GM06990 (cell line): Measurements from ENCODE around the gene EML1.

Experiments used
- DNase-seq: peaks from one replicate; pipeline ENCODE4 v3.0.0-alpha.2; 2011; ENCODE audit not compliant: insufficient read length; ENCODE audit errors: extremely low read depth
- H3K27me3 ChIP-seq: replicated peaks from 2 replicates; pipeline ENCODE4 v1.6.0; 2011; ENCODE audit warnings: low read length; ENCODE audit not compliant: control insufficient read depth, insufficient read depth
- H3K36me3 ChIP-seq: 2 replicates; pipeline ENCODE4 v1.5.1; 2011; ENCODE audit warnings: low read length; ENCODE audit not compliant: control insufficient read depth, insufficient read depth
- H3K4me3 ChIP-seq: replicated peaks from 2 replicates; pipeline ENCODE4 v1.5.1; 2011; ENCODE audit warnings: low read depth, mild to moderate bottlenecking, control low read depth, low read length
- TF ChIP-seq, protein P1 (sequence below): IDR thresholded peaks from 2 replicates; pipeline ENCODE4 v1.5.1; 2011; ENCODE audit warnings: low read length, control low read depth, mild to moderate bottlenecking, inconsistent platforms; ENCODE audit not compliant: insufficient read depth, poor library complexity, severe bottlenecking

Gene EML1

DNA sequence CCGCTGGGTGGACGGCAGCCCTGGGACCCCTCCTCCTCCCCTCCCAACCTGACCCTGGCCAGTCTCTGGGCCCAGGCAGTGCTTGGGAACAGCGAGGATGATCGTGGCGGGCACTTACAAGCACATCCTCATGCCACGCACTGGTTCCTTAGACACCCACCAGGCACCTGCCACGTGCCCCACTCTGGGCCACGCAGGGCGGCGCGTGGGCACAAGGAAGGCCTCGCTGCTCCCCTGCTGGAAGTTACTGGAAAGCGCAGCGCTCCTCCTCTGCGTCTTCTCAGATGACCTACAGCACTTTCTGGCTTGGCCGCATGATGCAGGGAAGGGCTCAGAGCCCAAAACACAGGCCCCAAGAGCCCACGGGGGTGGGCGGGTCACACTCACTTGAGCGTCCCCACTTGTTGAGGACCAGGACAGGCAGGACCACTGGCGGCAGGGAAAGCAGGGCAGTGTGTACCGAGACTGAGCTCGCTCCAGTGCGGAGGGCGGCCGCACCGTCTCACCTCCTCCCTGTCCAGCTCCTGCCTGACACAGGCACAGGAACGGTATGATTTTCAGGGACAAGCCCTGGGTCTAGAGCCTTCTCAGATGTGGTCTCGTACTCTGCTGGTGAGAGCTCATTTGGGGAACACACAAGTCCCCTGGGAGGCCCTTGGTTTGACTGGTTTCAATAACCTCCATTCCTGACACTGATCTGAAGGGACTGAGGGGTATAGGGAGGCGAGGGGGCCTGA lies 143.7 kb downstream of the EML1 start:
- Histone ChIP-seq H3K27me3 (no peaks in the 10 kb centered on the region; the same call in 1 of the 2 replicates), H3K4me3 (no peak overlapping the region)

DNA sequence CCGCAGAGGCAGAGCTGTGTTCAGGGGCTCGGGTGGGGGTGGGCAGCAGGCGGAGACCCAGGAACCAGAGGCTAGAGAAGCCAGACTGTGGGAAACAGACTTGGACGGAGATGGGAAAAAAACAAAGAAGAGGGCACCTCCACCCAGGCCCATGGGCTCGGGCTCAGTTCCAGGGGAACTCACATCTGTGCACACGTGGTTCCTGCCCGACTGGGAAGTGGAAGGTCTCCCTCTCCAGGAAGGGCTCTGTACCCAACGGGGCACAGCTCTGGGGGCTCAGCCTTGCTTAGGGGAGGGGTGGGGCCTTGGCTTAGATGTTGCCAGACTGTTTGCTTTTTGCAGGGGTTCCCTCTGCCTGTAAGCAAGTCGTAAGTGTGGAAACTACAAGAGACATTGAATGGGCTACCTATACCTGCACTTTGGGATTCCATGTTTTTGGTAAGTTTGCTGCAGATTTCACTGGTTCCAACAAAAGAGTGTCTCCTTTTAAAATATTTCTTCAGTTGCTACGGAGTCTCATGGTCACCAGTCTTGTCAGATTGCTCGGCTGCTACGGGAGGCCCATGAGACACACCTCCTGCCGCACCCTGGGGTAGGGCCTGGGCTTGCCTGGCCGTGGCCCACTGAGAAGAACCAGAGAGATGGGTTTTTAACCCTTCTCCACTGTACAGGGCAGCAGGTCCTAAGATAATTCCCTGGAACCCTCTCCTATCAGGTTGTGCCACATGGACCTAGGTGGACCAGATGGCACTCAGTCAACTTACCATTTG lies 144.4 kb downstream of the EML1 start:
- no peak for DNase-seq

More for the DNA sequence above, 143.7 kb downstream of the EML1 start:
- H3K36me3 ChIP-seq, result no peaks in the 10 kb centered on the region; the same call in 1 of the 2 replicates
- TF ChIP-seq, protein P1, sequence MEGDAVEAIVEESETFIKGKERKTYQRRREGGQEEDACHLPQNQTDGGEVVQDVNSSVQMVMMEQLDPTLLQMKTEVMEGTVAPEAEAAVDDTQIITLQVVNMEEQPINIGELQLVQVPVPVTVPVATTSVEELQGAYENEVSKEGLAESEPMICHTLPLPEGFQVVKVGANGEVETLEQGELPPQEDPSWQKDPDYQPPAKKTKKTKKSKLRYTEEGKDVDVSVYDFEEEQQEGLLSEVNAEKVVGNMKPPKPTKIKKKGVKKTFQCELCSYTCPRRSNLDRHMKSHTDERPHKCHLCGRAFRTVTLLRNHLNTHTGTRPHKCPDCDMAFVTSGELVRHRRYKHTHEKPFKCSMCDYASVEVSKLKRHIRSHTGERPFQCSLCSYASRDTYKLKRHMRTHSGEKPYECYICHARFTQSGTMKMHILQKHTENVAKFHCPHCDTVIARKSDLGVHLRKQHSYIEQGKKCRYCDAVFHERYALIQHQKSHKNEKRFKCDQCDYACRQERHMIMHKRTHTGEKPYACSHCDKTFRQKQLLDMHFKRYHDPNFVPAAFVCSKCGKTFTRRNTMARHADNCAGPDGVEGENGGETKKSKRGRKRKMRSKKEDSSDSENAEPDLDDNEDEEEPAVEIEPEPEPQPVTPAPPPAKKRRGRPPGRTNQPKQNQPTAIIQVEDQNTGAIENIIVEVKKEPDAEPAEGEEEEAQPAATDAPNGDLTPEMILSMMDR, result no peak
- peak; percentile 53 for DNase-seq

DNA sequence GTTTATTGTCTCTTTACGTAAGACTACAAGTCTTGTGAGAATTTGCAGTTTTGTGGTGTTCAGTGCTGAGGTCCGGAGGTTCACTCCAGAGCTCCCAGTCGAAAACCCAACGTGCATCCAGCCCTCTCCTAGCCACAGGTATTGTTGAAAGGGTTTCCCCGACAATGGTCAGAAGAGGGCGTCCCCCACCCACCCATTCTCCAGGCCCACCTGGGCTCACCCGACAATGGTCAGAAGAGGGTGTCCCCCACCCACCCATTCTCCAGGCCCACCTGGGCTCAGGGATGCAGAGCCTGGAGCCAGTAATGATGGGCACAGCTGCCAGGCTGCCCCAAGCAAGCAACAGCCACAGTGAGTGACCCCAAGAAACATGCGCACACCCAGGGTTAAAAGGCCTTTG lies 145.2 kb downstream of the EML1 start:
- H3K27me3 ChIP-seq, result no peaks in the 10 kb centered on the region; the same call in 1 of the 2 replicates
- H3K36me3 ChIP-seq, result no peaks in the 10 kb centered on the region; the same call in 1 of the 2 replicates
- DNase-seq, result no peak
- no peak overlapping the region for H3K4me3 ChIP-seq
- TF ChIP-seq, protein P1, result no peak

More for the DNA sequence above, 144.4 kb downstream of the EML1 start:
- no peaks in the 10 kb centered on the region; the same call in 1 of the 2 replicates for H3K27me3 ChIP-seq
- H3K36me3 ChIP-seq, result no peaks in the 10 kb centered on the region; the same call in 1 of the 2 replicates
- TF ChIP-seq, protein P1, result no peak
- no peak overlapping the region for H3K4me3 ChIP-seq

DNA sequence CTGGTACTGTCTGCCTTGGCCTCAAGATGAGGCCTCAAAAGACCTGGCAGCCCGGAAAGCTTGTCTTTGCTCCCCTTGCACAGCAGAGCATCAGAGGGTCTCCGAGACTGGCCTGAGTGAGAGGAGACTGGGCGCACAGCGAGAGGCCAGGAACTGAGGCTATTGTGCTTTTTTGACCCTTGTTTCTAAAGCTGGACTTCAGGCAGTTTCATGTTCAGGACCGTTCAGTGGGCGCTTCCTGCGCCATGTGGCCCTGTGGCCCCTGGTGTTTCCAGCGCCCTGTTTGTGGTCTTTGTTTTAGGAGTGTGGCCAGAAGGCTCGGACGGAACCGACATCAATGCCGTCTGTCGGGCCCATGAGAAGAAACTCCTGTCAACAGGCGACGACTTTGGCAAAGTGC lies 145.7 kb downstream of the EML1 start:
- DNase-seq, result no peak
- no peaks in the 10 kb centered on the region; the same call in 1 of the 2 replicates for H3K36me3 ChIP-seq
- TF ChIP-seq, protein P1, result no peak
- H3K27me3 ChIP-seq, result no peaks in the 10 kb centered on the region; the same call in 1 of the 2 replicates
- H3K4me3 ChIP-seq, result no peak overlapping the region

DNA sequence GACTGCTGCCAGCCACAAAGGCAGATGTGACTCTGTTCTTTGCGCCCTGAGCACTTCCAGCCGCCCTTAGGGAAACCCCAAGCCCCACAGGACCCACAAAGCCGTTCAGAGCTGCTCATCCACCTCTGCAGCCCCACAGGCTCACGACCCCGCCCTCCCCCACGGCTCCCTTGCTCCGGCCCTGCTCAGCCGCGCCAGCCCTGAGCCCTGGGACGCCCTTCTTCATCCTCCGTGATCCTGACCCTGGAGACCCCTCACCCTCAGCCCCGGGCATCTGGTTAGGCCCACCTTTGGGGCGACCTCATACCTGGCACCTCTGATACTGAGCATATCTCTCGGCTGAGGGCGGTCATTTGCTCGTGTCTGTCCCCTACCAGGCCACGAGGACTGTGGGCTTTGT lies 146.2 kb downstream of the EML1 start:
- TF ChIP-seq, protein P1, result no peak
- no peaks in the 10 kb centered on the region; the same call in 1 of the 2 replicates for H3K36me3 ChIP-seq
- DNase-seq, result no peak
- no peak overlapping the region for H3K4me3 ChIP-seq
- H3K27me3 ChIP-seq, result no peaks in the 10 kb centered on the region; the same call in 1 of the 2 replicates
